Measurements from ENCODE around the gene APOC4. TPM values are rescaled to one million over a fixed set of nuclear protein-coding genes. Genes with fewer than 3 reads are reported as not detected.

APOC4 gene
- total RNA-seq, 2 donors from 2014 or later: not detected

- peaks cover 4% of the 10 kb centered on the region for H3K36me3 ChIP-seq
- intact Hi-C loops (cut with DNase I): no loop called here
Observed at GRCh38 chr19:44959691-44960090, 17.7 kb downstream of the APOC4 start.

GRCh38 chr19:44960906-44961728 lies 19.1 kb downstream of the APOC4 start:
- Histone ChIP-seq H3K27ac (no peak overlapping the region), H3K4me3 (no peak overlapping the region), H3K27me3 (no peaks in the 10 kb centered on the region), H3K9me3 (no peaks in the 10 kb centered on the region), H3K4me1 (peaks cover 12% of the 10 kb centered on the region), H3K9ac (ENCODE audit: low read depth in 2 of 2, low read length in 2 of 2) (no peak overlapping the region), H3K36me3 (peaks cover 14% of the 10 kb centered on the region)
- TF ChIP-seq CTCF (IDR thresholded peaks at IDR 0.05): no peak
- no peak for DNase-seq
- intact Hi-C loops (cut with DNase I): no loop called here

More at GRCh38 chr19:44959691-44960090, 17.7 kb downstream of the APOC4 start:
- H3K27me3 ChIP-seq: no peaks in the 10 kb centered on the region
- no peak overlapping the region for H3K4me3 ChIP-seq
- TF ChIP-seq CTCF (IDR thresholded peaks at IDR 0.05): no peak
- peaks cover 14% of the 10 kb centered on the region for H3K4me1 ChIP-seq
- no peak for DNase-seq
- no peak overlapping the region for H3K9ac ChIP-seq (ENCODE audit: low read depth in 2 of 2, low read length in 2 of 2)
- H3K9me3 ChIP-seq: no peaks in the 10 kb centered on the region
- H3K27ac ChIP-seq: no peak overlapping the region

GRCh38 chr19:44961821-44962220 lies 19.8 kb downstream of the APOC4 start:
- Histone ChIP-seq H3K4me1 (peaks cover 5% of the 10 kb centered on the region), H3K36me3 (peaks cover 14% of the 10 kb centered on the region), H3K27me3 (no peaks in the 10 kb centered on the region), H3K9ac (ENCODE audit: low read depth in 2 of 2, low read length in 2 of 2) (no peak overlapping the region), H3K4me3 (no peak overlapping the region), H3K27ac (no peak overlapping the region), H3K9me3 (no peaks in the 10 kb centered on the region)
- TF ChIP-seq CTCF (IDR thresholded peaks at IDR 0.05): no peak
- intact Hi-C loops (cut with DNase I): no loop called here
- no peak for DNase-seq

- intact Hi-C loops (cut with DNase I): no loop called here
- no peaks in the 10 kb centered on the region for H3K9me3 ChIP-seq
- H3K9ac ChIP-seq (ENCODE audit: low read depth in 2 of 2, low read length in 2 of 2): no peak overlapping the region
- no peak overlapping the region for H3K27ac ChIP-seq
- TF ChIP-seq CTCF (IDR thresholded peaks at IDR 0.05): no peak
- H3K27me3 ChIP-seq: no peaks in the 10 kb centered on the region
- no peak for DNase-seq
- H3K4me3 ChIP-seq: no peak overlapping the region
- peaks cover 14% of the 10 kb centered on the region for H3K36me3 ChIP-seq
- H3K4me1 ChIP-seq: no peaks in the 10 kb centered on the region
Observed at GRCh38 chr19:44968118-44968517, 26.1 kb downstream of the APOC4 start.

- intact Hi-C loops (cut with DNase I): no loop called here
Observed at GRCh38 chr19:44968670-44969069, 26.6 kb downstream of the APOC4 start.

More at GRCh38 chr19:44968670-44969069, 26.6 kb downstream of the APOC4 start:
- Histone ChIP-seq H3K36me3 (peaks cover 14% of the 10 kb centered on the region), H3K9me3 (no peaks in the 10 kb centered on the region), H3K9ac (ENCODE audit: low read depth in 2 of 2, low read length in 2 of 2) (no peak overlapping the region), H3K27me3 (no peaks in the 10 kb centered on the region), H3K4me1 (no peaks in the 10 kb centered on the region), H3K27ac (no peak overlapping the region), H3K4me3 (no peak overlapping the region)
- DNase-seq: no peak
- TF ChIP-seq CTCF (IDR thresholded peaks at IDR 0.05): no peak

All from colonic mucosa (tissue), 4 donors.